Left forelimb (tissue), 1 donor: ENCODE results near the gene RD3L.
"Not testable (repeated sequence)": the region's sequence is repeated elsewhere in the genome, so short reads cannot be mapped to it uniquely, and the experiment has no call there.

Experiments
- DNase-seq: peaks from one replicate; pipeline ENCODE4 v3.0.0-alpha.2; 2018; ENCODE audit warnings: low spot score

Gene RD3L

DNA sequence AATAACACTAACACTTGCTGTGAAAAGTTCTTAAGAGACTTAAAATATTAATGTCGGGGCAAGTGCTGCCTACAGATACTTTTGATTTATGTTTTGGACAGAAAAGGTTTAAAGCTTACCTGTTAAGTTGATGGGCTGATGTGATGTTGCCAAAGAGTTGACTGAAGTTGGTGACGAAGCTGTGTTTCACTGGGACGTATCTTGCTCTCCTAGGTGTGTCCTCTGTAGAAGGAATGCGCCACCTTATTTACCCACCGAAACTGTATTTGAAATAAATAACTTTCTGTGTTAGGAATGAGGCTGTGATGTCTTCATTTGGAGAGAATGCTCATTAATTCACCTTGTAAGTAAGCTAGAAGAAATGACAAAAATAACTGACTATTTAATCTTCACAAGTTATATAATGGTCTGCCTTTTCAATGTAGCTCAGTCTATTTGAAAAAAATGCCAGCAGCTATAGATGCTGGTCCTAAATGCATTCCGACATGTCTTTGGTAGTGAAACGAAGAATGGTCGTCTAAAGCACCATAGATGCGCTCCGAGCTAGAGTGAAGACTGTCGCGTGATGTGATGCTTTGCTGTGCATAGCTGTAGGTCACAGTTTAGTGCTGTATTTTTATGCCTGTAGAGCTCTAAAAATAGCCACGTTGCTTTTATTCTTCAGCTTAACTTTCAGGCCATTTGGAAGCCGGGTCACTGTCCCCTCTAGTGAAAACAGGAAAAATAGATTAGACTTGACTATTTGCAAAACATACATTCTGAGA is at the start of gene RD3L:
RD3L (minus strand) TSS at position 557 of the 764 bp plus-strand sequence. CDS start 834 bp downstream, outside the sequence.
- DNase-seq = no peak

DNA sequence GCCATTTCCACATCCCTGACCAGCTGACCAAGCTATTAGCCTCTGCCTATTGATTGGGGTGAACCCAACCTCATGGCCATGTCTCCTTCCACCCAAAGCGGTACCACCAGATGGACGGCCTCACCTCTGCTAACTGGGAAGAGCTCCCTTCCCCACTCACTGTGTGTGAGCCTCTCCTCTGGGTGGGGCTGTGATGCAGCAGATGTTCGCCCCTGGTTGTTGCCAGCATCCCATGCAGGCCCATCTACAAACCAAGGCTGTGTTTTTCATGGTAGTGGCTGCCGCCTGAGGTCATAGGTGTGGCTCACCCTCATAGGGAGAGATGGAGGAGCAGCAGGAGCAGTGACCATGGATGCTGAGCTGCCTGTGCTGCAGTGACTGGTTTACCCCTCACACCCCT is 47.6 kb upstream of the RD3L start:
- no peak for DNase-seq

DNA sequence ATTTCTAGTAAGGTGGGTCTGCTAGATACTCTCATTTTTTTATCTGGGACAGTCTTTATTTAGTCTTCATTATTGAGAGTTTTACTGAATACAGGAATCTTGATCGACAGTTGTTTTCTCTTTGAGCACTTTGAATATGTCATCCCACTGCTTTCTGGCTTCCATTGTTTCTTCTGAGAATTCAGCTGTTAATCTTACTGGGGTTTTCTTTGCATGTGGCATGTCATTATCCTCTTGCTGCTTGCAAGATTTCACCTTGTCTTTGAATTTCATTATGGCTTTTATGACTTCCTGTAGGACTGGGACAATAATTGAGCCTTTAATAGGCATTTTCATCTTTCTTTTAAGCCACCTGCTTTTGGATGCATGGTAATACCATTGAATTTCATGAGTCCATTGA is 46.7 kb upstream of the RD3L start:
- DNase-seq = no peak

DNA sequence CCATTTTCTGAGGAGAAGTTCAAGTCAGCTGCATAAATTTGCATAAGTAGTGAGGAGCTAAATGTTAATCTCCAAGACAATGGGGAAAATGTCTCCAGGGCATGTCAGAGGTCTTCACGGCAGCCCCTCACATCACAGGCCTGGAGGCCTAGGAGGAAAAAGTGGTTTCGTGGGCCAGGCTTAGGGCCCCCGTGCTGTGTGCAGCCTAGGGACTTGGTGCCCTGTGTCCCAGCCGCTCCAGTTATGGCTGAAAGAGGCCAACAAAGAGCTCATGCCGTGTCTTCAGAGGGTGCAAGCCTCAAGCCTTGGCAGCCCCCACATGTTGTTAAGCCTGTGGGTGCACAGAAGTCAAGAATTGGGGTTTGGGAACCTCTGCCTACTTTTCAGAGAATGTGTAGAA is 41.9 kb upstream of the RD3L start:
- no peak for DNase-seq

DNA sequence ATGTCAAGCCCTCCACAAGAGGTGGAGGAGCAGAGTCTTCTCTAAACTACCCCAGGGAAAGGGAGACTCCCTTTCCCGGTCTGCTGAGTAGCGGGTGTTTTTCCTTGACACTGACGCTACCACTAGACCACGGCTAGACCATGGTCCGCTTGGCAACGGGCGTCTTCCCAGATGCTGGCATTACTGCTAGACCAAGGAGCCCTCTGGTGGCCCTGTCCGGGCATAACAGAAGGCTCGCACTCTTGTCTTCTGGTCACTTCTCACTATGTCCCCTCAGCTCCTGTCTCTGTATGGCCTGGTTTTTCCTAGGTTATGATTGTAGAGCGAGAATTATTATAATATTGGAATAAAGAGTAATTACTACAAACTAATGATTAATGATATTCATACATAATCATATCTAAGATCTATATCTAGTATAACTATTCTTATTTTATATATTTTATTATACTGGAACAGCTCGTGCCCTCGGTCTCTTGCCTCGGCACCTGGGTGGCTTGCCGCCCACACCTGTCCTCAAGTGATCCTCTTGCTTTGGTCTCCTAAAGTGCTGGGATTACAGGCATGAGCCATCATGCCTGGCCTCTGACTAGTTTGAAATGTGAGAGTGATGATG is 38.4 kb upstream of the RD3L start:
- DNase-seq = not testable (repeated sequence)

DNA sequence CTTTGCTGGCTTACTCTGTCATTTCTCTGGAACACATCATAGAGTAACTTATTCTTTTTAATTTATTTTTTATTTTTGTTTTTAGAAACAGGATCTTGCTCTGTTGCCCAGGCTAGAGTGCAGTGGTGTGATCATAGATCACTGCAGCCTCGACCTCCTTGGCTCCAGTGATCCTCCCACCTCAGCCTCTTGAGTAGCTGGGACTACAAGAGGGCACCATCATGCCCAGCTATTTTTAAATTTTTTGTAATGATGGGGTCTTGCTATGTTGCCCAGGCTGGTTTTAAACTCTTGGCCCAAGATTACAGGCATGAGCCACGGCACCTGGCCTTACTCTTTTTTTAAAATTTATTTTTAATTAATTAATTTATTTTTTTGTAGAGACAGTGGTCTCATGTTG is 32.2 kb upstream of the RD3L start:
- no peak for DNase-seq

DNA sequence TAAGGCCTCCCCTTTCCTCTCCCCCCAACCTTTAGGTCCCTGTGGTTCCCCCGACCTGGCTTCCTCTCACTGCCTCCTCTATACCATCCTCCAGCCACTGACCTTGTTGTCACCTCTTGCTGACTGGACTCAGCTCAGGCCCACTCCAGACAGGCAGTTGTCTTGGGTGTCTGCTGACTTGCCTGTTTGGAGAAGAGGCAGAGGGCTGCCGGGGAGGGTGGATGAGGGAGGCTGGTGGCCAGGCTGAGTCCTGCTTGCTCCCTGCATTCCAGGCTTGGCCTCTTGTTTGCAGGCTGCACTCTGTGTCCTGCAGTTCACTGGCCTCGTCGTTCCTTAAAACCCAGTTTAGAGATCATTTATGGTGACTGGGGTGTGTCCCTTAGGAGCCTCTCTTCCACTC is 31.0 kb upstream of the RD3L start:
- no peak for DNase-seq

DNA sequence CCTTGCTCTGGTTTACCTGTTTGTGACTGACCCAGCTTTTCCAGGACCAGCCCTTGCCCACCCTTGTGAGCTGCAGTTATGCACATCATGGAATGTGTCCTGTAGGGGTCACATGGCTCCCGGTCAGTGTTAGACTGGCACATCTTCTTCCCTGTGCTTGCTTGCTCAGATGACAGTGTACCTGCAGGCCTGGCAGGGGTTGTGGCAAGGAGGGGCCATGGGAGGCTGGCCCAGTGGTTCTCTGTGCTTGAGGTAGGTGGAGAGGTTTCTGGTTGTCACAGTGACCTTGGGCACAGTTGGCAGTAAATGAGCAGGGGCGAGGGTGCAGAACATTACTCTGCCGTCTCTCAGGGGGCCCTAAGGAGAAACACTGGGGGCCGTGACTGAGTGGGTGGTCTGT is 27.6 kb upstream of the RD3L start:
- DNase-seq = no peak

DNA sequence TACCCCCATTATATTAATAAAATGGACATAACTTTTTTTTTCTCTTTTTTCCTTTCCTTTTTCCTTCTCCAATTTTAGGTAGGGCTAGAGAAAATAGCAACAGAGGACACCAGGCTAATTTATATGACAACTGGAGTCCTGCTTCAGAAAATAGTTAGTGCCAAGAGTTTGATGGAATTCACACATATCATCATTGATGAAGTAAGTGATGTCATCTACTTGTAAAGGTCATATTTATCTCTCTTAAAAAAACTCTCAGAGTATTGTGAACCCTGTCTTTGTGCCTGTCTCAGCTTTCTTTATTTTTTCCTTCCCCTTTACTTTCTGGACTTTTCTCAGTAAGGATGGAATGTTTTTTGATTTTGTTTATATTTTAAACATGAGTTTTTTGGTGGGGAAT is 24.3 kb upstream of the RD3L start:
- no peak for DNase-seq

DNA sequence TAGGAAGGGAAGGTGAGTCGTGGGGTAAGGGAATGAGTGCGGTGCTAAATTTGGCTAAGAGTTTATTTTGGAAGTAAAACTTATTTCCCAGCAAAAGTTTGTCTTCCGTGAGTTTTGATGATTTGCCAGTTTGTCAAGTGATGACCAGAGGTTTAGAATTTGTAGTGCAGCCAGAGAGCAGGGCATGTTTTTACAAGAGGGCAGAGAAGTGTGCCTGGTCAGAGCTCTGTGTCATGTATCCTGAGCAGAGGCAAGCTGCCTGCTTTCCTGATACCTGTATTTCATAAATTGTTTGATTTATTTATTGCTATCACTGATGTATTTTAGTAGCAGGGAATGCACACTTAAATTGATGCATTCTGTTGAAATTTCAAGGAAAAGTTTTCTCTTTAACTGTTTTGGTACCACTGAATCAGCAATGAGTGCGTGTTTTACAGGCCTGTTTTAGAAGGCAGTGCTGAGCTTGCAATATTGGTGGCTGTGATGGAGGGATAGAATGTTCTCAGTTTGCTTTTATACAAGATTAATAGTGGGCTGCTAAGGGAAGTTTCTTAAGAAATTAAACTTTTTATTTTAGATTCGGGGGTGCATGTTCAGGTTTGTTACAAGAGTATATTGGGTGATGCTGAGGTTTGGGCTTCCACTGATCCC is 19.7 kb upstream of the RD3L start:
- no peak for DNase-seq

DNA sequence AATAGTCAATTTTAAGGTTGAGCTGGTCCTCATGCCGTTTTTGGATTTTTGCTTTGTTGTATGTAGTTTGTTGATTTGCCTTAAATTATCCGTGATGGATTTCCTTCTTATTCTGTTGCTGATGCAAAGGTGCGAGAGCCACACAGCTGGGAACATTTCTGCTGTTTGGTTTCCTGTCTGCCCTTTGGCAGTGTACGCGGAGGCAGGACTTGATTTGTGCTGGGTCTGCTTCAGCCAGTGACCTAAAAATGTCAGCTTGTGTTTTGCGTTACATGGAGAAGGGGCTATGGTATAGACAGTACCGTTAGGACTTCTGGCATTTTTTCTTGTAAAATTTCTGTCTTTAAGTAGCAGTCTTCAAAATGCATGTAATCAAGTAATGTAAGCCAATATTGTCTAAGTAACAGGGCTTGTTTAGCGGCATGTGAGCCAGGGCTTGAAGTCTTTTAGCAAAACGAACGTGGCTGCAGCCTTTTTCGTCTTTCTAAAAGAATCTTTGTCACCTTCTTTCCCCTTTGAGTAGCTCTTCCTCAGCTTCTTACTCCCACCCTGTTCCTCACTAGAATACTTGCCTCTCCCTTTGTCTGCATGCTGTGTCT is 18.2 kb upstream of the RD3L start:
- DNase-seq = no peak

DNA sequence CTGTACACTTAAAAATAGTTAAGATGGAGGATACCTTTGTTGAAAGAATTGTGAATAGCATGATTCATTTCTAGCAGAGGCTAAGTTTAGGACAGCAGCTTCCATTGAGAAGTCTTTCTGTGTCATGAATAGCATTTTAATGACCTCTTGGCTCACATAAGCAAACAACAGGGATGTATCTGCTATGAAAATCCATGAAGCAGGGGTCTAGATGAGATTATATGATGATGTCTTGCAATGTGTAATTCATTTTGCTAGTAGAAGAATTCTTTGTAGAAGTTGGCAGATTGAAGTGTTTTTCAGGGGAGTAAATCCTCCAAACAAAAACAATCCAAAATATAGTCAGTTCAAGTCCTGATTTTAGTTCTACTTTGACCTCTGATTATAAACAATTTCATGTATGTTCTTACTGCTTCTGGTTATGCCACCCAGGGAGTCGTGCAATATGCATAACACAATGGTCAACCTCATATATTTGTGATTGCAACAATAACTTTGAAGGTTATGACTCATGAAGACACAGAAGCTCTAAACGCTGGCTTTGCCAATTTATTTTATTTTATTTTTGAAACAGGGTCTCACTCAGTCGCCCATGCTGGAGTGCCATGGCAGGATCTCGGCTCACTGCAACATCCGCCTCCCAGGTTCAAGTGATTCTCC is 6.9 kb upstream of the RD3L start:
- no peak for DNase-seq

DNA sequence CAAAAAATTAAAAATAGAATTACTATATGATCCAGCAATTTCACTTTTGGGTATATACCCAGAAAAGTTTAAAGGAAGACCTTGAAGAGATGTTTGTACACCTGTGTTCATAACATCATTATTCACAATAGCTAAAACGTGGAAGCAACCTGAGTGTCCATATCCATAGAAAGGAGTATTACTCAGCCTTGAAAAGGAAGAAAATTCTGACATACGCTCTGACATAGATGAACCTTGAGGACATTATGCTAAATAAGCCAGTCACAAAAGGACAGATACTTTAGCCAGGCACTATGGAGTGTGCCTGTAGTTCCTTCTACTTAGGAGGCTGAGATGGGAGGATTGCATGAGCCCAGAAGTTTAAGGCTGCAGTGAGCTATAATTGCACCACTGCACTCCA is 6.1 kb upstream of the RD3L start:
- DNase-seq = no peak

DNA sequence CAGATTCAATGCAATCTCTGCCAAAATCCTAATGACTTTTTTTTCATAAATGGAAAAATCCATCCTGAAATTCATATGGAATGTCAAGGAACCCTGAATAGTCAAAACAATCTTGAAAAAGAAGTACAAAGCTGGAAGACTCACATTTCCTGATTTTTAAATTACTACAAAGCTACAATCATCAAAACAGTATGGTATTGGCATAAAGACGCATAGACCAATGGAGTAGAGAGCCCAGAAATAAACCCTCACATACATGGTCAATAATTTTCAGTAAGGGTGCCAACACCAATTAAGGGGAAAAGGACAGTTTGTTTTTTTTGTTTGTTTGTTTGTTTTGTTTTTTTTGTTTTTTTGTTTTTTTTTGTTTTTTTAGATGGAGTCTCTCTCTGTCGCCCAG is 4.6 kb upstream of the RD3L start:
- no peak for DNase-seq

DNA sequence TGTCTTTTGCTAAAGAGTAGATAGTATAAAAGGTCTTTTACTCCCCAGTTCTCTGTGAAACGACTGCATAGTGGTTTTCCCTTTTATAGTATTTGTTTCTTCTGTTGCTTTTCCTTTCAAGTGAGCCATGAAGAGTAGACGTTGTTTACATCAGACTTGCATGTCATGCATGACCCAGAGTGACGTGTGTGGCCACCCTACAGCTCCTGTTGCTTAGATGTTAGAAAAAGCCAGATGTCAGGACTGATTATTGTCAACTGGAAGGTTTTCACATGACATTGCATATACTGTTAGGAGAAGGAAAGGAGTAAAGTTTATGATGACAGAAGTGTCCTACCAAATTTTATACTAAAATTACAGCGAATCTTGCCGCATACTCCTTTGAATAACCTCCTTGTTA is 1.3 kb upstream of the RD3L start:
- DNase-seq = no peak

DNA sequence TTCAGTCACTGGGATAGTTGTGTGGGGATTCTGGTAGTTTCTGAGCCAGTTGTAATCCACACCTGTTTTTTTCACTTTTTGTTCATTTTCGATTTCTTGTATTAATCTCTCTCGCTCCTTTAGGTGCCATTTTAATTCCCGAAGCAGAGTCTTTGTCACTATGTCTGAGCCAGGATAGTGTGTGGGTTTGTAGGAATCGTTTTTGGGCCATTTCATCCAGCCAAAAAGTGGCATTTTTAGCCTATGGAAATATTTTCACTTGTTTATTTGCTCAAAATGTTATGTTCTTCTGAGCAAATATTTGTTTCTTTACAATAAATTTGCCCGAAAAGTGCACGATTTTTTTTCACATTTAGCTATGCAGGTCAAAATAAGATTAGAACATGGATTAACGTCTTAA is 867 bp downstream of the RD3L start:
- no peak for DNase-seq

DNA sequence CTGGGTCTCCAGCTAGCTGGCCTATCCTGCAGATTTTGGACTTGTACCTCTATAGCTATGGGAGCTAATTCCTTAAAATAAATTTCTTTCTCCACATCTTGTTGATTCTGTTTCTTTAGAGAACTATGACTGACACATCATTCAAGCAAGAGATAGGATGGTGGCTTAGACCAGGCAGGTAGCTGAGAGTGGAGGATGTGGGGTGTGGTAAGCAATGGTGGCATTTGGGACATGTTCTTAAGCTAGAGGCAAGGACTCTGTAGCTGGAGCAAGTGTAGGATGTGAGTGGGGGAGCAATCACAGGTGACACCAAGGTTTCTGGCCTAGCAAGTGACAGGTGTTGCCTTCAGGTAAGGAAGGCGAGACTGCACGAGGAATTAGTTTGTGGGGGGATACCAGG is 7.2 kb downstream of the RD3L start:
- DNase-seq = no peak

DNA sequence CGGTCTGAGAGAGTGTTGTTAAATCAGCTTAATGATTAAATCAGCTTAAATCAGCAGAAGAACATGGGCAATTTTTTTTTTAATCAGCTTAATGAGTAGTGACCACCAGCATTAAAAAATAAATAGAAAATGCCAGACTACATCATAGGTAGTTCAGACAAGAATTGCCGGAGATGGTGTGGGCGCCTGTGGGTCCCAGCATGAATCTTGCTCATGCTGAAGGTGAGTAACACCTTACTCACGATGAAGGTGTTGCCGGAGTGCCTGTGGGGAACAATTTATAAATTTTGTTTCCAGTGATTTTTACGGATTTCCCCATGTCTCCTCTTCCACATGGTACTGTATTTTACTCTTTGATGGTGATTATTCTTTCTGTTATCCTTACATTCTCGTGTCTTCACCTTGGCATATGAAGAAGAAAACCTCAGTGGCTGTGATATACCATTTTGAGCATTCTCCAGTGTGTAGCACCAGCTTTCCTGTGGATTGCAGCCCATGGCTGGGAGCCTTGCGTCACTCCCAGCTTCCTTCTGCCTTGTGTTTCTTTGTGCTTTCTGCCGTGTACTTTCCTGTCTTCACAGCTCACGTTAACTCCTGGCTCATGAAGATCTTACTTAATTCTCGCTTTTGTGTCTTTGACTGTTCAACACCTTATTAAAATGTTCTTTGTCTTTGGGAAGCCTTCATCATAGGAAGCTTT is 9.4 kb downstream of the RD3L start:
- DNase-seq = no peak

DNA sequence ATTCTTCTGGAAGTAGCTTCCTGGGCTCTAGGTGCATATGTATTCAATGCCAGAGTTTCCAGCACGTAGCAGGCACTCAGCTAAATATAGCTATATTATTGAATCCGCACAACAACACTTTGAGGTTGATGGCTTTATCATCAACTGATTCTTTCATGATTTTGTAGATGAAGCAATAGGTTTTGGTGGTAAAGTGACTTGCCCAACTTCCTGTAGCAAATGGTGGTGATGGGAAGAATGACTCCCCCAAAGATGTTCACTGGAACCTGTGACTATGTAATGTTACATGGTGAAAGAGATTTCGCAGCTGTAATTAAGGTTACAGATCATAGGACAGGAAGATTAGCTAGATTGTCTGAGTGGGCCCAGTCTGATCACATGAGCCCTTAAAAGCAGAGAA is 10.9 kb downstream of the RD3L start:
- DNase-seq = no peak

DNA sequence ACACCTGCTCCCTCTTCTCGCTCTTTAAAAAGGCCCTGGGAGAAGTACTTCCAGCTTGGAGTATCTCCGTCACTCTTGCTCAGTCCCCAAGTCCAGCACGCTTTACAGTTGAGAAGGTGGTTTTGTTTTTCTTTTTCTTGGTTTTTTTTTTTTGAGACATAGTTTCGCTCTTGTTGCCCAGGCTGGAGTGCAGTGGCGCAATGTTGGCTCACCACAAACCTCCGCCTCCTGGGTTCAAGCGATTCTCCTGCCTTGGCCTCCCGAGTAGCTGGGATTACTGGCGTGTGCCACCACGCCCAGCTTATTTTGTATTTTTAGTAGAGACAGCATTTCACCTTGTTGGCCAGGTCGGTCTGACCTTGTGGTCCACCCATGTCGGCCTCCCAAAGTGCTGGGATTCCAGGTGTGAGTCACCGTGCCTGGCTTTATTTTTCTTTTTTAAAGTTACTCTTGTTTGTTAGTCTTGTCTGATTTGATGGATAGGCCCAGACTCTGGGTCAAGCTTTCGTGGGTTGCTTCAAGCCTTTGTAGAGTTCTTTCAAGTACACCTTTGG is 12.2 kb downstream of the RD3L start:
- DNase-seq = no peak

DNA sequence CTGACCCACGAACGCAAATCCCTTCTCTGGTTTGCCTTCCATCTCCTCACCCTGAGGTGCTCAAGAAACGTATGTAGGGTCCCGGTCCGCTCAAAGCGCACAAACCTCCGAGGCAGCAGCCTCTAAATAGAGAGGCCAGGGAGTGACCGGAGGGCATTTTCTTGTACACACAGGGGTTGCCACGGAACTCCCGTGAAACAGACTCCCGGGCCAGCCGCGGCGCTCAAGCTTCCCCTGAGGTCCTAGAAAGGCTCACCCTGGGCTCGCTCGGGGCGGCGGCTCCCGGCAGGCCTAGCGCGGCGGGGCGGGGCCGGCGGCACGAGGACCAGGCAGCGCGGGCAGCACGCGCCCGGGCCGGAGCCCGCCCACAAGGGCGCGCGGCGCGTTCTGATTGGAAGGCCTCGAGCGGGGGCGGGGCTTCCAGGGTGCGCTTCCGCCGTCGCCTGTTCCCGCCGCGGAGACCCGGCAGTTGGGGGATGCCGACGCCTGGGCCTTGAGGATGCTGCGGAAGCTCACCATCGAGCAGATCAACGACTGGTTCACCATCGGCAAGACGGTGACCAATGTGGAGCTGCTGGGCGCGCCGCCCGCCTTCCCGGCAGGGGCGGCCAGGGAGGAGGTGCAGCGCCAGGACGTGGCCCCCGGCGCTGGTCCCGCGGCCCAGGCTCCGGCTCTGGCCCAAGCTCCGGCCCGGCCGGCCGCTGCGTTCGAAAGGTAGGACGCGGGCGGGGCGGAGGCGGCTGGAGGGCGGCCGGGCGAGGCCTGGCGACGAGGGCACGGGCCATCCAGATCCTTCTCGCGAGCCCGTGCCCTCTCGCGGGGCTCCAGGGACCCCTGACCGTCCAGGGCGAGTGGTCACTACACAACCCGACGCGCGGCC is 14.1 kb downstream of the RD3L start, which contains the start of gene TDRD9:
TDRD9 (plus strand) TSS at position 446 of the 880 bp plus-strand sequence; CDS start at position 500, 54 bp downstream.
- no peak for DNase-seq
